Prostate gland (tissue), 2 donors: ENCODE measurements around the gene RIMBP2. TPM values are rescaled to one million over a fixed set of nuclear protein-coding genes. Genes with fewer than 3 reads are reported as not detected.

Source experiments
- DNase-seq: peaks from one replicate; pipeline ENCODE4 v3.0.0-alpha.2; 2019; ENCODE audit warnings: low spot score
- H3K27ac ChIP-seq, 2 donors: fragments of 200-600 bp; sonication (generic); 2 replicates each; pipeline ENCODE4 v1.5.1; 2017 to 2019
- H3K27me3 ChIP-seq: fragments of 200-600 bp; sonication (generic); replicated peaks from 2 replicates; pipeline ENCODE4 v1.5.1; 2019; ENCODE audit not compliant: insufficient read depth
- H3K36me3 ChIP-seq, 2 donors: fragments of 200-600 bp; sonication (generic); 1 replicate in 1 of 2; 2 replicates in 1 of 2; pipeline versions ENCODE4 v1.5.1 to v1.8.1; 2017 to 2019
- H3K4me1 ChIP-seq: fragments of 200-600 bp; sonication (generic); replicated peaks from 2 replicates; pipeline ENCODE4 v1.5.1; 2019
- H3K4me3 ChIP-seq, 2 donors: fragments of 200-600 bp; sonication (generic); 2 replicates each; pipeline ENCODE4 v1.5.1; 2017 to 2019
- H3K9me3 ChIP-seq: fragments of 200-600 bp; sonication (generic); 2 replicates; pipeline ENCODE4 v1.5.1; 2017
- CTCF ChIP-seq, 4 experiments: fragments of 200-600 bp in 2 of 4; fragments of 450-650 bp in 2 of 4; sonication (generic) in 2 of 4; IDR thresholded peaks; 1 replicate in 3 of 4; 2 replicates in 1 of 4; pipeline ENCODE4 v1.5.1; 2016 to 2019; ENCODE audit warnings: antibody characterized with exemption in 4 of 4, mild to moderate bottlenecking in 2 of 4, moderate library complexity in 2 of 4
- POLR2A ChIP-seq: fragments of 450-650 bp; IDR thresholded peaks from one replicate; pipeline ENCODE4 v1.6.1; 2016; ENCODE audit warnings: antibody characterized with exemption, mild to moderate bottlenecking
- POLR2AphosphoS5 ChIP-seq: sonication (generic); formaldehyde crosslinking; IDR thresholded peaks from one replicate; pipeline ENCODE4 v1.6.1; 2017; ENCODE audit warnings: antibody characterized with exemption
- WGBS: methylation state at CpG from one replicate; pipeline ENCODE4 v1.1.5; 2018; 5-methylcytosine and 5-hydroxymethylcytosine counted together
- intact Hi-C: fragments of 100-400 bp; cut with DNase I; formaldehyde crosslinking; loops from one replicate; pipeline ENCODE4 v1.14.2; 2022
- total RNA-seq, 2 donors: library from RNA; depleted of rRNA; stranded (reverse); fragments of >200 nt; gene quantifications; one replicate each; pipeline ENCODE4 v1.1.0, GENCODE V29; 2016

Gene RIMBP2
- total RNA-seq, 2 donors from 2014 or later = 0.96 to 7.0 TPM

- no peaks in the 10 kb centered on the region for H3K36me3 ChIP-seq
- H3K4me3 ChIP-seq = no peak overlapping the region
- H3K9me3 ChIP-seq = no peaks in the 10 kb centered on the region
- no peaks in the 10 kb centered on the region for H3K4me1 ChIP-seq
- TF ChIP-seq CTCF (IDR thresholded peaks at IDR 0.05) (no peak), POLR2A (no peak), POLR2AphosphoS5 (no peak)
- intact Hi-C loops = no loop called here
- WGBS = 78% methylated on average over 8 of the region's 8 CpGs
- no peaks in the 10 kb centered on the region for H3K27me3 ChIP-seq
- no peak for DNase-seq
- H3K27ac ChIP-seq = no peak overlapping the region
These were observed 113.8 kb downstream of the RIMBP2 start for GRCh38 chr12:130602251-130602650.

GRCh38 chr12:130601327-130601726 lies 114.8 kb downstream of the RIMBP2 start:
- DNase-seq = no peak
- 59% methylated on average over 1 of the region's 1 CpG for WGBS
- Histone ChIP-seq H3K36me3 (no peaks in the 10 kb centered on the region), H3K9me3 (no peaks in the 10 kb centered on the region), H3K27ac (no peak overlapping the region), H3K27me3 (no peaks in the 10 kb centered on the region), H3K4me1 (no peaks in the 10 kb centered on the region), H3K4me3 (no peak overlapping the region)
- intact Hi-C loops = no loop called here
- no peak for TF ChIP-seq POLR2AphosphoS5
- TF ChIP-seq POLR2A = no peak
- TF ChIP-seq CTCF (IDR thresholded peaks at IDR 0.05) = no peak

GRCh38 chr12:130596241-130596640 lies 119.9 kb downstream of the RIMBP2 start:
- H3K27me3 ChIP-seq = no peaks in the 10 kb centered on the region
- H3K4me1 ChIP-seq = no peaks in the 10 kb centered on the region
- H3K9me3 ChIP-seq = no peaks in the 10 kb centered on the region
- intact Hi-C loops = no loop called here
- no peak for TF ChIP-seq POLR2A
- no peak for TF ChIP-seq CTCF (IDR thresholded peaks at IDR 0.05)
- TF ChIP-seq POLR2AphosphoS5 = no peak
- no peak overlapping the region for H3K27ac ChIP-seq
- no peak overlapping the region for H3K4me3 ChIP-seq
- H3K36me3 ChIP-seq = no peaks in the 10 kb centered on the region
- 76% methylated on average over 9 of the region's 9 CpGs for WGBS
- DNase-seq = no peak

- intact Hi-C loops = no loop called here
- TF ChIP-seq POLR2AphosphoS5 = no peak
- TF ChIP-seq CTCF (IDR thresholded peaks at IDR 0.05) = no peak
- no peak for TF ChIP-seq POLR2A
- Histone ChIP-seq H3K4me1 (no peaks in the 10 kb centered on the region), H3K9me3 (no peaks in the 10 kb centered on the region), H3K27ac (no peak overlapping the region), H3K4me3 (no peak overlapping the region), H3K27me3 (no peaks in the 10 kb centered on the region), H3K36me3 (no peaks in the 10 kb centered on the region)
- DNase-seq = no peak
- 78% methylated on average over 9 of the region's 9 CpGs for WGBS
These were observed 120.5 kb downstream of the RIMBP2 start for GRCh38 chr12:130595566-130595965.

- DNase-seq = no peak
- Histone ChIP-seq H3K36me3 (no peaks in the 10 kb centered on the region), H3K27me3 (no peaks in the 10 kb centered on the region), H3K4me1 (no peaks in the 10 kb centered on the region), H3K4me3 (no peak overlapping the region), H3K27ac (no peak overlapping the region), H3K9me3 (no peaks in the 10 kb centered on the region)
- WGBS = 80% methylated on average over 11 of the region's 11 CpGs
- TF ChIP-seq CTCF (IDR thresholded peaks at IDR 0.05) (no peak), POLR2A (no peak), POLR2AphosphoS5 (no peak)
- intact Hi-C loops = no loop called here
These were observed 123.0 kb downstream of the RIMBP2 start for GRCh38 chr12:130593056-130593455.
